B cell (primary cell): ENCODE data around the gene IL31RA. TPM values are rescaled to one million over a fixed set of nuclear protein-coding genes. Genes with fewer than 3 reads are reported as not detected.

ENCODE experiments used
- ATAC-seq: fragments of 200-7000 bp; cut with Tn5 transposase; one replicate; pipeline ENCODE4 v1.10.0; 2021; ENCODE audit warnings: low read depth, mild to moderate bottlenecking, moderate number of reproducible peaks, moderate library complexity
- CTCF ChIA-PET: fragments of 350-600 bp; sonication (Branson Sonifier 250); formaldehyde crosslinking; loops from one replicate; lab custom pipeline; 2021; ENCODE audit warnings: antibody characterized with exemption, inconsistent platforms; lab: Charles Lee
- POLR2A ChIA-PET: fragments of 350-600 bp; sonication (Branson Sonifier 250); formaldehyde crosslinking; loops from one replicate; lab custom pipeline; 2021; ENCODE audit warnings: antibody characterized with exemption; lab: Charles Lee
- DNase-seq: peaks from one replicate; pipeline ENCODE4 v3.0.0; 2013
- H2AFZ ChIP-seq: 2 replicates; pipeline ENCODE4 v1.6.1; 2012; ENCODE audit warnings: mild to moderate bottlenecking, low read depth, low read length; ENCODE audit not compliant: insufficient read depth, poor library complexity, severe bottlenecking
- H3K27ac ChIP-seq, 2 donors: 1 replicate in 1 of 2; 2 replicates in 1 of 2; pipeline ENCODE4 v1.5.1; 2012 to 2013; ENCODE audit warnings: low read length in 2 of 2, mild to moderate bottlenecking in 2 of 2, moderate library complexity in 1 of 2
- H3K27me3 ChIP-seq, 4 experiments: fragments of 200-600 bp in 1 of 4; sonication (generic) in 1 of 4; replicated peaks in 1 of 4; 1 replicate in 2 of 4; 2 replicates in 2 of 4; pipeline versions ENCODE4 v1.6.1 to v1.7.0; 2013 to 2016; ENCODE audit warnings: low read length in 3 of 4, mild to moderate bottlenecking in 2 of 4, mixed read lengths in 1 of 4, moderate library complexity in 1 of 4; ENCODE audit not compliant: insufficient read depth in 4 of 4, control insufficient read depth in 3 of 4; ENCODE audit errors: control extremely low read depth in 1 of 4
- H3K36me3 ChIP-seq, 2 experiments: replicated peaks in 1 of 2; 1 replicate in 1 of 2; 2 replicates in 1 of 2; pipeline versions ENCODE4 v1.6.1 to v1.7.1; 2013; ENCODE audit warnings: low read length in 1 of 2; ENCODE audit not compliant: insufficient read depth in 2 of 2, control insufficient read depth in 1 of 2; ENCODE audit errors: control extremely low read depth in 1 of 2, extremely low read depth in 1 of 2
- H3K4me1 ChIP-seq, 2 donors: fragments of 200-600 bp in 1 of 2; sonication (generic) in 1 of 2; 1 replicate in 1 of 2; 2 replicates in 1 of 2; pipeline versions ENCODE4 v1.5.1 to v1.6.1; 2013 to 2017; ENCODE audit warnings: low read length in 2 of 2; ENCODE audit not compliant: control insufficient read depth in 2 of 2, insufficient read depth in 2 of 2
- H3K4me2 ChIP-seq: replicated peaks from 2 replicates; pipeline ENCODE3; 2012; ENCODE audit warnings: mild to moderate bottlenecking, low read depth, low read length; ENCODE audit not compliant: poor library complexity, severe bottlenecking
- H3K4me3 ChIP-seq, 5 experiments: fragments of 200-600 bp in 1 of 5; sonication (generic) in 1 of 5; 1 replicate in 3 of 5; 2 replicates in 2 of 5; pipeline versions ENCODE4 v1.5.1 to v1.7.0; 2011 to 2016; ENCODE audit warnings: low read length in 4 of 5, mild to moderate bottlenecking in 4 of 5, low read depth in 2 of 5, control low read depth in 1 of 5, moderate library complexity in 1 of 5; ENCODE audit not compliant: insufficient read depth in 1 of 5; ENCODE audit errors: control extremely low read depth in 1 of 5, extremely low read depth in 1 of 5
- H3K79me2 ChIP-seq: fragments of 200-600 bp; sonication (generic); one replicate; pipeline ENCODE4 v1.6.0; 2016; ENCODE audit warnings: low read length; ENCODE audit not compliant: control insufficient read depth, insufficient read depth
- H3K9ac ChIP-seq: fragments of 200-600 bp; sonication (generic); 2 replicates; pipeline ENCODE4 v1.6.1; 2017; ENCODE audit warnings: mild to moderate bottlenecking, low read length, moderate library complexity
- H3K9me3 ChIP-seq, 3 donors: one replicate each; pipeline versions ENCODE4 v1.6.1 to v1.7.1; 2013; ENCODE audit warnings: low read length in 2 of 3; ENCODE audit not compliant: control insufficient read depth in 2 of 3, insufficient read depth in 1 of 3; ENCODE audit errors: control extremely low read depth in 1 of 3
- H4K20me1 ChIP-seq: 2 replicates; pipeline ENCODE4 v1.6.0; 2012; ENCODE audit warnings: mild to moderate bottlenecking, low read length; ENCODE audit not compliant: insufficient read depth, control insufficient read depth, poor library complexity, severe bottlenecking
- H3K27ac Mint-ChIP-seq: one replicate; pipeline ENCODE4 v1.8.0; 2021; ENCODE audit warnings: mixed read lengths
- H3K27me3 Mint-ChIP-seq: one replicate; pipeline ENCODE4 v1.8.0; 2021; ENCODE audit warnings: mixed read lengths
- H3K4me1 Mint-ChIP-seq: one replicate; pipeline ENCODE4 v1.8.0; 2021; ENCODE audit warnings: mixed read lengths
- H3K4me3 Mint-ChIP-seq: one replicate; pipeline ENCODE4 v1.8.0; 2021; ENCODE audit warnings: mixed read lengths
- H3K9me3 Mint-ChIP-seq: one replicate; pipeline ENCODE4 v1.8.0; 2022; ENCODE audit warnings: mixed read lengths; ENCODE audit not compliant: insufficient read depth
- EZH2 ChIP-seq: IDR thresholded peaks from 2 replicates; pipeline ENCODE4 v1.6.1; 2012; ENCODE audit warnings: borderline replicate concordance, low read depth, mild to moderate bottlenecking, moderate library complexity, low read length; ENCODE audit not compliant: insufficient read depth, poor library complexity, severe bottlenecking
- WGBS: methylation state at CpG from one replicate; pipeline ENCODE4 v1.1.5; 2013; ENCODE audit warnings: missing lambda C conversion rate; ENCODE audit not compliant: insufficient coverage; 5-methylcytosine and 5-hydroxymethylcytosine counted together
- intact Hi-C: fragments of 100-400 bp; cut with micrococcal nuclease; formaldehyde crosslinking; loops from one replicate; pipeline ENCODE4 v1.10.0; 2022
- polyA plus RNA-seq: library from polyadenylated mRNA; depleted of rRNA; stranded (reverse); fragments of >200 nt; gene quantifications from 2 replicates; pipeline ENCODE4 v1.2.3, GENCODE V29; 2012
- total RNA-seq, 2 donors: library from RNA; stranded (reverse); fragments of 120-200 nt in 1 of 2; gene quantifications; 1 replicate in 1 of 2; 2 replicates in 1 of 2; pipeline versions ENCODE4 v1.2.3 to v1.2.4, GENCODE V29; 2013 to 2022
- TF ChIP-seq, protein P1 (sequence below): fragments of 200-600 bp; IDR thresholded peaks from one replicate; pipeline ENCODE4 v1.8.0; 2022; ENCODE audit warnings: antibody characterized with exemption, mild to moderate bottlenecking

Gene IL31RA
- total and polyA plus RNA-seq, 2 donors (not counting 1 experiment from before 2014, with no cell fraction given): not detected

DNA sequence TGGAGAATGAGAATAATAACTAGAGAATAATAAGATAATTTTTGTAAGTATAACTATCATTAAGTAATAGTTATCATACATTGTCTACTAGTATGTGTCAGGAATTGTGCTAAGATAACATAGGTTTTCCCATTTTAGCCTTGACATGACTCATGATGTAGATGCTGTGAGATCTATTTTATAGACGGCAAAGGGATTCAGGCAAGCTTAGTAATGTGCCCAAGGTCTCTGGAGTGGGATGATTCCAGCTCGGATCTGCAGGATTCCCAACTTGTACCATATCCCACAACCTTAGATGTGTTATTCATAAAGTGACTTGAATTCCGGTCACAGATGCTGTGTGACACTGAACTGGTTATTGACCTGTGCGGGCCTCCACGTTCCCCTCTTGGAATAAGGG lies 51.5 kb downstream of the IL31RA start:
- Histone ChIP-seq H3K4me3 (no peak overlapping the region), H3K9ac (no peak overlapping the region), H3K79me2 (no peaks in the 10 kb centered on the region), H3K4me1 (peaks cover 10 to 14% of the 10 kb centered on the region in 2 donors), H4K20me1 (no peaks in the 10 kb centered on the region), H3K36me3 (no peaks in the 10 kb centered on the region), H3K27me3 (peaks cover 0 to 2% (median 0%) of the 10 kb centered on the region in 4 experiments), H3K4me2 (peak overlapping the region; percentile 51), H3K27ac (no peak overlapping the region), H3K9me3 (no peaks in the 10 kb centered on the region), H2AFZ (no peak overlapping the region)
- H3K4me1 Mint-ChIP-seq: peaks cover 12% of the 10 kb centered on the region
- intact Hi-C loops: no loop called here
- peak overlapping the region; percentile 45 for H3K4me3 Mint-ChIP-seq
- TF ChIP-seq, protein P1, sequence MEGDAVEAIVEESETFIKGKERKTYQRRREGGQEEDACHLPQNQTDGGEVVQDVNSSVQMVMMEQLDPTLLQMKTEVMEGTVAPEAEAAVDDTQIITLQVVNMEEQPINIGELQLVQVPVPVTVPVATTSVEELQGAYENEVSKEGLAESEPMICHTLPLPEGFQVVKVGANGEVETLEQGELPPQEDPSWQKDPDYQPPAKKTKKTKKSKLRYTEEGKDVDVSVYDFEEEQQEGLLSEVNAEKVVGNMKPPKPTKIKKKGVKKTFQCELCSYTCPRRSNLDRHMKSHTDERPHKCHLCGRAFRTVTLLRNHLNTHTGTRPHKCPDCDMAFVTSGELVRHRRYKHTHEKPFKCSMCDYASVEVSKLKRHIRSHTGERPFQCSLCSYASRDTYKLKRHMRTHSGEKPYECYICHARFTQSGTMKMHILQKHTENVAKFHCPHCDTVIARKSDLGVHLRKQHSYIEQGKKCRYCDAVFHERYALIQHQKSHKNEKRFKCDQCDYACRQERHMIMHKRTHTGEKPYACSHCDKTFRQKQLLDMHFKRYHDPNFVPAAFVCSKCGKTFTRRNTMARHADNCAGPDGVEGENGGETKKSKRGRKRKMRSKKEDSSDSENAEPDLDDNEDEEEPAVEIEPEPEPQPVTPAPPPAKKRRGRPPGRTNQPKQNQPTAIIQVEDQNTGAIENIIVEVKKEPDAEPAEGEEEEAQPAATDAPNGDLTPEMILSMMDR: no peak
- no peaks in the 10 kb centered on the region for H3K9me3 Mint-ChIP-seq
- no peak overlapping the region for H3K27ac Mint-ChIP-seq
- ChIA-PET CTCF (no interaction called here), POLR2A (no interaction called here)
- WGBS: 100% methylated on average over 3 of the region's 5 CpGs
- DNase-seq: no peak
- ATAC-seq: no peak
- peaks cover 9% of the 10 kb centered on the region for H3K27me3 Mint-ChIP-seq

DNA sequence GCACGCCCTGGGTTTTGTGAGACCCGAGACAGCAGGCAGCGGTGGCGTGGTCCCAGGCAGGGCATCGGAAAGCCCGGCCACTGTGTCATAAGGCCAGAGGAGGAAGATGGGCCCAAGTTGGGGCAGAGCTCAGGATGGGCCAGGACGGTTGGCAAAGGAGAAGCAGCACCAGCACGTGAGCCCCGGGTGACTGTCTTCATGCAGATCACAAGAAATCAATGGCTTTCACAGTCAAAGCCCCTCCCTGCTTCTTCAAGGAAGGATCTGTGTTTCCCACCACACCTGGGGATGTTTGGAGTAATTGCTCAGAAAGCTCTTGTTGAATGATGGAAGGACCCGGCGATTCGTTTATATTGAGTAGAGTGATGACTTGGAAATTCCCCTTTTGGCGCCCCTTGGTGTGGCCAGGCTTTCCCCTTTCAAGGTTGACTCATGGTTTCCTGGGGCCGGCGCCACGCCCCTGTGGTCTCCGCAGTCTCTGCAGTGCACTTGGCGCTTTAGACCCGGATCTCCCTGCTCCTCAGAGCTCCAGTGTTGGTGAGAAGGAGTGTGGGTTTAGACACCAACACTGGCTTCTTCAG lies 52.1 kb downstream of the IL31RA start:
- ChIA-PET CTCF (no interaction called here), POLR2A (no interaction called here)
- 43% methylated on average over 18 of the region's 19 CpGs for WGBS
- Histone ChIP-seq H4K20me1 (no peaks in the 10 kb centered on the region), H3K36me3 (no peaks in the 10 kb centered on the region), H3K9ac (no peak overlapping the region), H3K79me2 (no peaks in the 10 kb centered on the region), H3K4me2 (peak overlapping the region; percentile 51), H3K27ac (no peak overlapping the region), H3K9me3 (no peaks in the 10 kb centered on the region), H3K4me3 (no peak overlapping the region), H3K4me1 (peaks cover 10 to 14% of the 10 kb centered on the region in 2 donors), H3K27me3 (peaks cover 0 to 1% (median 0%) of the 10 kb centered on the region in 4 experiments), H2AFZ (peak overlapping the region; percentile 52)
- H3K4me1 Mint-ChIP-seq: peaks cover 12% of the 10 kb centered on the region
- TF ChIP-seq EZH2: no peak
- TF ChIP-seq, protein P1: no peak
- peak overlapping the region; percentile 32 for H3K27ac Mint-ChIP-seq
- intact Hi-C loops: no loop called here
- DNase-seq: peak; percentile 60
- peak overlapping the region; percentile 45 for H3K4me3 Mint-ChIP-seq
- ATAC-seq: peak; percentile 93
- H3K9me3 Mint-ChIP-seq: no peaks in the 10 kb centered on the region
- peaks cover 9% of the 10 kb centered on the region for H3K27me3 Mint-ChIP-seq
